ENCODE data around the gene HGFAC.

The HGFAC gene

GRCh38 chr4:3462790-3463415, 21.1 kb downstream of the HGFAC start, which contains the start of gene DOK7:
Gene DOK7, plus strand, starts transcription at chr4:3463306. Its CDS starts 70 bp downstream, at chr4:3463376.
- DNase-seq (ENCODE audit: low spot score), result no peak

GRCh38 chr4:3463556-3464348, 22.0 kb downstream of the HGFAC start:
- no peak for DNase-seq (ENCODE audit: low spot score)

- DNase-seq (ENCODE audit: low spot score), result no peak
These were observed 22.7 kb downstream of the HGFAC start for GRCh38 chr4:3464349-3464905.

- no peak for DNase-seq (ENCODE audit: low spot score)
These were observed 23.3 kb downstream of the HGFAC start for GRCh38 chr4:3464911-3465697.

GRCh38 chr4:3465698-3466671, 24.2 kb downstream of the HGFAC start:
- DNase-seq (ENCODE audit: low spot score), result no peak

GRCh38 chr4:3466691-3467600, 25.2 kb downstream of the HGFAC start:
- DNase-seq (ENCODE audit: low spot score), result no peak

GRCh38 chr4:3467601-3468031, 25.8 kb downstream of the HGFAC start:
- DNase-seq (ENCODE audit: low spot score), result no peak

- DNase-seq (ENCODE audit: low spot score), result no peak
These were observed 26.4 kb downstream of the HGFAC start for GRCh38 chr4:3468154-3468553.

- no peak for DNase-seq (ENCODE audit: low spot score)
These were observed 27.0 kb downstream of the HGFAC start for GRCh38 chr4:3468804-3469203.

GRCh38 chr4:3469386-3470243, 27.8 kb downstream of the HGFAC start:
- no peak for DNase-seq (ENCODE audit: low spot score)

- DNase-seq (ENCODE audit: low spot score), result no peak
These were observed 28.7 kb downstream of the HGFAC start for GRCh38 chr4:3470244-3471097.

- no peak for DNase-seq (ENCODE audit: low spot score)
These were observed 29.5 kb downstream of the HGFAC start for GRCh38 chr4:3471098-3471760.

GRCh38 chr4:3471886-3472285, 30.1 kb downstream of the HGFAC start:
- no peak for DNase-seq (ENCODE audit: low spot score)

- DNase-seq (ENCODE audit: low spot score), result no peak
These were observed 30.8 kb downstream of the HGFAC start for GRCh38 chr4:3472411-3473141.

- DNase-seq (ENCODE audit: low spot score), result no peak
These were observed 31.6 kb downstream of the HGFAC start for GRCh38 chr4:3473181-3473950.

Data from globus pallidus (tissue), 1 donor.